HEK293 (cell line): ENCODE data around the gene GGT5.
A peak's percentile ranks its signal among the peaks of the same experiment; 100 is the strongest.

Experiments
- CTCF ChIA-PET: fragments of 350-600 bp; formaldehyde crosslinking; extraction: SDS; loops from one replicate; lab custom pipeline; 2021; ENCODE audit warnings: antibody characterized with exemption; lab: Yijun Ruan, JAX
- POLR2A ChIA-PET: fragments of 300-600 bp; formaldehyde crosslinking; extraction: SDS; loops from one replicate; lab custom pipeline; 2020; ENCODE audit warnings: antibody characterized with exemption, inconsistent platforms; lab: Yijun Ruan, JAX
- H3K27ac ChIP-seq: fragments of 200-500 bp; sonication (Bioruptor generic); 2 replicates; pipeline ENCODE4 v1.5.1; 2014; ENCODE audit warnings: low read depth, low read length, control low read depth, inconsistent platforms; ENCODE audit errors: extremely low read depth
- H3K36me3 ChIP-seq, 2 experiments: fragments of 200-500 bp in 1 of 2; sonication (Bioruptor generic) in 1 of 2; 1 replicate in 1 of 2; 2 replicates in 1 of 2; pipeline ENCODE4 v1.5.1; 2014 to 2017; ENCODE audit warnings: inconsistent platforms in 2 of 2, low read length in 2 of 2; ENCODE audit not compliant: control insufficient read depth in 2 of 2, insufficient read depth in 1 of 2
- H3K4me1 ChIP-seq: fragments of 200-500 bp; sonication (Bioruptor generic); 2 replicates; pipeline ENCODE4 v1.5.1; 2014; ENCODE audit warnings: mild to moderate bottlenecking, low read length, inconsistent platforms; ENCODE audit not compliant: control insufficient read depth, insufficient read depth
- H3K4me3 ChIP-seq: 2 replicates; pipeline ENCODE4 v1.5.1; 2011; ENCODE audit warnings: low read depth, mild to moderate bottlenecking, control low read depth, low read length, moderate library complexity
- H3K9me3 ChIP-seq: fragments of 200-500 bp; sonication (Bioruptor generic); 2 replicates; pipeline ENCODE4 v1.5.1; 2014; ENCODE audit warnings: low read depth, low read length, inconsistent platforms; ENCODE audit not compliant: control insufficient read depth, insufficient read depth
- GLIS1 ChIP-seq: fragments of 450-650 bp; formaldehyde crosslinking; IDR thresholded peaks from 2 replicates; pipeline ENCODE4 v1.5.1; 2016; ENCODE audit warnings: missing biosample characterization, missing genetic modification characterization
- HOXC10 ChIP-seq: sonication (generic); formaldehyde crosslinking; IDR thresholded peaks from 2 replicates; pipeline ENCODE4 v1.8.1; 2023; ENCODE audit warnings: mild to moderate bottlenecking, missing genetic modification reagents
- KLF8 ChIP-seq: fragments of 450-650 bp; formaldehyde crosslinking; IDR thresholded peaks from 2 replicates; pipeline ENCODE4 v1.5.1; 2016; ENCODE audit warnings: missing biosample characterization, missing genetic modification characterization
- PATZ1 ChIP-seq: fragments of 450-650 bp; formaldehyde crosslinking; IDR thresholded peaks from 2 replicates; pipeline ENCODE4 v1.5.1; 2016; ENCODE audit warnings: missing biosample characterization, missing genetic modification characterization
- SCRT2 ChIP-seq: fragments of 450-650 bp; formaldehyde crosslinking; IDR thresholded peaks from 2 replicates; pipeline ENCODE4 v1.5.1; 2016; ENCODE audit warnings: missing biosample characterization, missing genetic modification characterization
- SP3 ChIP-seq: fragments of 450-650 bp; formaldehyde crosslinking; IDR thresholded peaks from 2 replicates; pipeline ENCODE4 v1.5.1; 2016; ENCODE audit warnings: missing biosample characterization, missing genetic modification characterization
- ZBTB17 ChIP-seq: fragments of 450-650 bp; formaldehyde crosslinking; IDR thresholded peaks from 2 replicates; pipeline ENCODE4 v1.5.1; 2016; ENCODE audit warnings: missing biosample characterization, missing genetic modification characterization
- ZNF175 ChIP-seq: fragments of 450-650 bp; formaldehyde crosslinking; IDR thresholded peaks from 2 replicates; pipeline ENCODE4 v1.5.1; 2016; ENCODE audit warnings: missing biosample characterization, missing genetic modification characterization
- ZNF221 ChIP-seq: fragments of 450-650 bp; formaldehyde crosslinking; IDR thresholded peaks from 2 replicates; pipeline ENCODE4 v1.5.1; 2017; ENCODE audit warnings: missing biosample characterization, missing genetic modification characterization, borderline replicate concordance
- ZNF292 ChIP-seq: fragments of 450-650 bp; formaldehyde crosslinking; IDR thresholded peaks from 2 replicates; pipeline ENCODE4 v1.5.1; 2016; ENCODE audit warnings: low read depth, missing biosample characterization, missing genetic modification characterization, borderline replicate concordance
- ZNF341 ChIP-seq: fragments of 450-650 bp; formaldehyde crosslinking; IDR thresholded peaks from 2 replicates; pipeline ENCODE4; 2016; ENCODE audit warnings: low read depth, missing biosample characterization, missing genetic modification characterization
- ZNF350 ChIP-seq: fragments of 450-650 bp; formaldehyde crosslinking; IDR thresholded peaks from 2 replicates; pipeline ENCODE4 v1.5.0; 2017; ENCODE audit warnings: missing biosample characterization, mild to moderate bottlenecking, missing genetic modification characterization
- ZNF354C ChIP-seq: fragments of 450-650 bp; formaldehyde crosslinking; IDR thresholded peaks from 2 replicates; pipeline ENCODE4 v1.5.1; 2016; ENCODE audit warnings: missing biosample characterization, missing genetic modification characterization, low read depth, borderline replicate concordance
- ZNF37A ChIP-seq: fragments of 450-650 bp; IDR thresholded peaks from 2 replicates; pipeline ENCODE4 v1.5.1; 2018; ENCODE audit warnings: missing biosample characterization, missing genetic modification characterization
- ZNF416 ChIP-seq: fragments of 450-650 bp; formaldehyde crosslinking; IDR thresholded peaks from 2 replicates; pipeline ENCODE4 v1.5.1; 2016; ENCODE audit warnings: missing biosample characterization, missing genetic modification characterization
- ZNF48 ChIP-seq: fragments of 450-650 bp; formaldehyde crosslinking; IDR thresholded peaks from 2 replicates; pipeline ENCODE4 v1.5.1; 2016; ENCODE audit warnings: missing biosample characterization, missing genetic modification characterization
- ZNF549 ChIP-seq: fragments of 450-650 bp; IDR thresholded peaks from 2 replicates; pipeline ENCODE4 v1.5.1; 2018; ENCODE audit warnings: missing biosample characterization, missing genetic modification characterization, mild to moderate bottlenecking, inconsistent platforms, moderate library complexity
- ZNF560 ChIP-seq: fragments of 450-650 bp; formaldehyde crosslinking; IDR thresholded peaks from 2 replicates; pipeline ENCODE4 v1.5.1; 2017; ENCODE audit warnings: missing biosample characterization, missing genetic modification characterization, borderline replicate concordance
- ZNF654 ChIP-seq: fragments of 450-650 bp; formaldehyde crosslinking; IDR thresholded peaks from 2 replicates; pipeline ENCODE4 v1.5.1; 2016; ENCODE audit warnings: low read depth, missing biosample characterization, missing genetic modification characterization
- ZNF785 ChIP-seq: fragments of 450-650 bp; formaldehyde crosslinking; IDR thresholded peaks from 2 replicates; pipeline ENCODE4 v1.5.1; 2016; ENCODE audit warnings: missing biosample characterization, missing genetic modification characterization
- ZSCAN30 ChIP-seq: fragments of 450-650 bp; IDR thresholded peaks from 2 replicates; pipeline ENCODE4 v1.5.1; 2018; ENCODE audit warnings: missing biosample characterization, mild to moderate bottlenecking, missing genetic modification characterization, moderate library complexity
- TF ChIP-seq, protein P1 (sequence below): fragments of 450-650 bp; formaldehyde crosslinking; IDR thresholded peaks from 2 replicates; pipeline ENCODE4 v1.5.1; 2016; ENCODE audit warnings: missing biosample characterization, missing genetic modification characterization
- TF ChIP-seq, protein P2 (sequence below): fragments of 450-650 bp; formaldehyde crosslinking; IDR thresholded peaks from 2 replicates; pipeline ENCODE4 v1.5.1; 2017; ENCODE audit warnings: missing biosample characterization, missing genetic modification characterization
- TF ChIP-seq, protein P3 (sequence below): fragments of 450-650 bp; formaldehyde crosslinking; IDR thresholded peaks from 2 replicates; pipeline ENCODE4 v1.5.1; 2016; ENCODE audit warnings: missing biosample characterization, missing genetic modification characterization

The GGT5 gene

DNA sequence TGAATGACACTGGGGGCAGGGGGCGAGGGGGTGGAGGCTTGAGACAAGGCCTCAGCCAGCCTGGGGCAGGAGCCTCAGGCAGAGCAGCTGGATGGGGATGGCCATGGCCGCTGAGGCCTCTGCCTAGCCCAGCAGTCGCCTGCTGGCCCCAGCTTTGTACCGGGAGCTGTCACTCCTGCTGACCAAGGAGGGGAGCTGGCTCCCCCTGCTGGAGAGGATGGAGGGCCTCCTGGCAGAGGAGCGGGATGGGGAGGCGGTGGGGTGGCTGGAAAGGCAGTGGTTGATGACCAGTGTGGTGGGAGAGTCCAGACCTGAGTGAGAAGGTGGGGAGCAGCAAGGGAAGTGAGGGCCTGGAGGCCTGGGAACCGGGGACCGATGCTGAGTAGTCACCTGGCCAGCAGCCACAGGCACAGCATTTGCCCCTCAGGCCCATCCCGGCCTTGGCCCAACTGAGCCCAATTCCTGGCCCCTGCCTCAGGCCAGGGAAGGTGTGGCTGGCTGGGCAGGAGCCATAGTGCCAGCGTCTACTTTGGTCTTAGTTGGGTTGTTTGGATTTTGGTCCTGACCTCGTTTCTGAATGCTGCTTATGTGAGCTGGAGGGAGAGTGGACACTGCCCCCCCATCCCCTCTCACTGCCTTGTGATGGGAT lies 69.6 kb downstream of the GGT5 start:
- H3K9me3 ChIP-seq: no peaks in the 10 kb centered on the region
- no peak for TF ChIP-seq ZNF221 (tag by site-specific recombination)
- peak; percentile 86 for TF ChIP-seq ZSCAN30
- TF ChIP-seq, protein P1, sequence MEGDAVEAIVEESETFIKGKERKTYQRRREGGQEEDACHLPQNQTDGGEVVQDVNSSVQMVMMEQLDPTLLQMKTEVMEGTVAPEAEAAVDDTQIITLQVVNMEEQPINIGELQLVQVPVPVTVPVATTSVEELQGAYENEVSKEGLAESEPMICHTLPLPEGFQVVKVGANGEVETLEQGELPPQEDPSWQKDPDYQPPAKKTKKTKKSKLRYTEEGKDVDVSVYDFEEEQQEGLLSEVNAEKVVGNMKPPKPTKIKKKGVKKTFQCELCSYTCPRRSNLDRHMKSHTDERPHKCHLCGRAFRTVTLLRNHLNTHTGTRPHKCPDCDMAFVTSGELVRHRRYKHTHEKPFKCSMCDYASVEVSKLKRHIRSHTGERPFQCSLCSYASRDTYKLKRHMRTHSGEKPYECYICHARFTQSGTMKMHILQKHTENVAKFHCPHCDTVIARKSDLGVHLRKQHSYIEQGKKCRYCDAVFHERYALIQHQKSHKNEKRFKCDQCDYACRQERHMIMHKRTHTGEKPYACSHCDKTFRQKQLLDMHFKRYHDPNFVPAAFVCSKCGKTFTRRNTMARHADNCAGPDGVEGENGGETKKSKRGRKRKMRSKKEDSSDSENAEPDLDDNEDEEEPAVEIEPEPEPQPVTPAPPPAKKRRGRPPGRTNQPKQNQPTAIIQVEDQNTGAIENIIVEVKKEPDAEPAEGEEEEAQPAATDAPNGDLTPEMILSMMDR (tag by site-specific recombination): peak; percentile 92
- TF ChIP-seq SP3 (tag by site-specific recombination): no peak
- peak; percentile 44; the same call in 1 of the 2 replicates for TF ChIP-seq KLF8 (tag by site-specific recombination)
- no peak for TF ChIP-seq ZNF37A (tag by site-specific recombination)
- TF ChIP-seq SCRT2: peak; percentile 62; the same call in 1 of the 2 replicates
- no peak for TF ChIP-seq ZNF785 (tag by site-specific recombination)
- TF ChIP-seq, protein P2, sequence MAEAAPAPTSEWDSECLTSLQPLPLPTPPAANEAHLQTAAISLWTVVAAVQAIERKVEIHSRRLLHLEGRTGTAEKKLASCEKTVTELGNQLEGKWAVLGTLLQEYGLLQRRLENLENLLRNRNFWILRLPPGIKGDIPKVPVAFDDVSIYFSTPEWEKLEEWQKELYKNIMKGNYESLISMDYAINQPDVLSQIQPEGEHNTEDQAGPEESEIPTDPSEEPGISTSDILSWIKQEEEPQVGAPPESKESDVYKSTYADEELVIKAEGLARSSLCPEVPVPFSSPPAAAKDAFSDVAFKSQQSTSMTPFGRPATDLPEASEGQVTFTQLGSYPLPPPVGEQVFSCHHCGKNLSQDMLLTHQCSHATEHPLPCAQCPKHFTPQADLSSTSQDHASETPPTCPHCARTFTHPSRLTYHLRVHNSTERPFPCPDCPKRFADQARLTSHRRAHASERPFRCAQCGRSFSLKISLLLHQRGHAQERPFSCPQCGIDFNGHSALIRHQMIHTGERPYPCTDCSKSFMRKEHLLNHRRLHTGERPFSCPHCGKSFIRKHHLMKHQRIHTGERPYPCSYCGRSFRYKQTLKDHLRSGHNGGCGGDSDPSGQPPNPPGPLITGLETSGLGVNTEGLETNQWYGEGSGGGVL (tag by site-specific recombination): no peak
- peak; percentile 79 for TF ChIP-seq ZNF654 (tag by site-specific recombination)
- TF ChIP-seq ZNF341: peak; percentile 88
- no peak for TF ChIP-seq ZNF350
- no peak for TF ChIP-seq HOXC10 (CRISPR knock-in tag)
- peak; percentile 61; the same call in 1 of the 2 replicates for TF ChIP-seq PATZ1
- TF ChIP-seq ZNF560 (tag by site-specific recombination): no peak
- TF ChIP-seq, protein P3, sequence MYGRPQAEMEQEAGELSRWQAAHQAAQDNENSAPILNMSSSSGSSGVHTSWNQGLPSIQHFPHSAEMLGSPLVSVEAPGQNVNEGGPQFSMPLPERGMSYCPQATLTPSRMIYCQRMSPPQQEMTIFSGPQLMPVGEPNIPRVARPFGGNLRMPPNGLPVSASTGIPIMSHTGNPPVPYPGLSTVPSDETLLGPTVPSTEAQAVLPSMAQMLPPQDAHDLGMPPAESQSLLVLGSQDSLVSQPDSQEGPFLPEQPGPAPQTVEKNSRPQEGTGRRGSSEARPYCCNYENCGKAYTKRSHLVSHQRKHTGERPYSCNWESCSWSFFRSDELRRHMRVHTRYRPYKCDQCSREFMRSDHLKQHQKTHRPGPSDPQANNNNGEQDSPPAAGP (tag by site-specific recombination): peak; percentile 57; the same call in 1 of the 2 replicates
- no peak for TF ChIP-seq ZNF549
- peak; percentile 12; the same call in 1 of the 2 replicates for TF ChIP-seq GLIS1 (tag by site-specific recombination)
- no peak for TF ChIP-seq ZNF175 (tag by site-specific recombination)
- TF ChIP-seq ZNF354C (tag by site-specific recombination): no peak
- no peak for TF ChIP-seq ZNF292 (tag by site-specific recombination)
- TF ChIP-seq ZNF416 (tag by site-specific recombination): no peak
- TF ChIP-seq ZNF48 (tag by site-specific recombination): no peak
- TF ChIP-seq ZBTB17 (tag by site-specific recombination): peak; percentile 46
- H3K4me1 ChIP-seq: no peaks in the 10 kb centered on the region
- no peak overlapping the region for H3K27ac ChIP-seq
- no peak overlapping the region for H3K4me3 ChIP-seq
- H3K36me3 ChIP-seq: peaks cover 0 to 58% of the 10 kb centered on the region in 2 experiments; a peak in 2 of 3 replicates
- ChIA-PET CTCF (interaction anchor here (0.6 to 7.9 kb wide), 28 partner anchors 9 to 1177 kb away, joined by 3 to 114 read pairs (median 5); partner anchors contain the start of gene CABIN1), POLR2A (interaction anchor here (1.0 kb wide), 1 partner anchor 18 kb away, joined by 3 read pairs; no protein-coding TSS in a partner anchor)
